ENCODE measurements around the gene BIRC6. TPM values are rescaled to one million over a fixed set of nuclear protein-coding genes. Genes with fewer than 3 reads are reported as not detected.
"Not testable (repeated sequence)": the region's sequence is repeated elsewhere in the genome, so short reads cannot be mapped to it uniquely, and the experiment has no call there.

The BIRC6 gene
- total RNA-seq, 2 donors from 2014 or later: 102 to 126 TPM

DNA sequence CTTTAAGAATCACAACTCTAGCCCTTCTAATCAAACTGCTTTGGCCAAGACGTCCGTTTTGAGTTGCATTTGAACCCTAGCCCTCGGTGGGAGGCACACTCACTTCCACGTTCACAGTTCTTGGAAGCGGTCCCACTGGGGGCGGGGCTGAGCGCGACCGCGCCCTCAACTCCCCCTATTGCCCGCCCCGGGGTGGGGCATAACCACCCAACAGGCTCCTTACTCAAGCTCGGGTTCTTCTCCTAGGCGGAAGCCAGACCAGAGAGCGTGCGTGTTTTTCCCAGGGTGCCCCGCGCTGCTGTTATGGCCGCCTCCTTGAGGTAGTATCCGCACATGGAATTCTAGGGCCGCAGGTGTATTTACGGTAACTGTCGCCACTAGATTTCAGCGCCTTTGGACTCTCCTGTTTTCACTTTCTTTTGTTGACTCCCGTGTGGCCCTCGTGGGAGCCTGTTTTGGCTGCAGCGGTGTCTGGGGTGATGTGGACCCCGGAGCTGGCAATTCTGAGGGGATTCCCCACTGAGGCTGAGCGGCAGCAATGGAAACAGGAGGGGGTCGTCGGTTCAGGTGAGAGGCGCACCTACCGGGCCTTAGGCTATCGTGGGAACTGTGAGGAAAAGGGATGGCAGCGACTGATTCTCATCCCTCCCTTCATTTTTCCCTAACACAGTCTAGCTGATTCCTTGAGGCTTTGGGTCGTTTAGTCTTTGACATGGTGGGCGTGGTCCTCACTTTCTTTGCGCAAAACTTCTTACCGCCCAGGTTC is 271.2 kb downstream of the BIRC6 start, which contains the start of gene TTC27:
Gene TTC27, plus strand, starts transcription at position 237 of the 766 bp plus-strand sequence. Its CDS starts 243 bp downstream, at position 480.
- DNase-seq (peak; percentile 95 to 97), ATAC-seq (peak; percentile 99)
- intact Hi-C loops (cut with DNase I, micrococcal nuclease): no loop called here

DNA sequence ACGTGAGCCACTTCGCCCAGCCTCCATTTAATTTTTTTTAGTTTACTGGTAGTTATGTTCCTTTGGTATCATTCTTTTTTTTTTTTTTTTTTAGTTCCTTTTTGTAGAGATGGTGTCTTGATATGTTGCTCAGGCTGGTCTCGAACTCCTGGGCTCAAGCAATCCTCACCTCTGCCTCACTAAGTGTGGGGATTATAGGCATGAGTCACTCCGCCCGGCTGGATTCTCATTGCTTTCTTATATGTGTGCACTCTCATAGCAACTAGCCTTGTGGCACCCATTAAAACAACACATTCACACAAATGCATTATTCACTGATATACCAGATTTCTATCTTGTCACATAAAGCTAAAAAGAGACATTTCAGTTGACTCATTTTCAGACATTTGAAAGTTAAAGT is 275.3 kb downstream of the BIRC6 start:
- intact Hi-C loops (cut with DNase I, micrococcal nuclease): no loop called here
- DNase-seq (no peak), ATAC-seq (no peak)

DNA sequence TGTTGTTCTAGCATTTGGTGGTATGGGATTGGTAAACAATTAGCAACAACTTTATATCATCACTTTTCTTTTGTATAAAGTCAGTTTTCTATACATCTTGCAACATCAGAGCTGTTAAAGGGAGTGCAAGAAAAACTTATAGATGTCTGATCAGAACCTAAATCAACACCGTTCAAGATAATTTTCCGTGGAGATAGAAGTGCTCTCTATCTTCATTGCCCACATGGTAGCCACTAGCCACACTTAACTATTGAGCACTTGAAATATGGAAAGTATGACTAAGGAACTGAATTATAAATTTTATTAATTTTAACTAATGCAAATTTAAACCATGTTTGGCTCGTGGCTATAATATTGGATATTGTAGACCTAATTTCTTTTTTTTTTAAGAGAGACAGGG is 276.2 kb downstream of the BIRC6 start:
- ATAC-seq: no peak

DNA sequence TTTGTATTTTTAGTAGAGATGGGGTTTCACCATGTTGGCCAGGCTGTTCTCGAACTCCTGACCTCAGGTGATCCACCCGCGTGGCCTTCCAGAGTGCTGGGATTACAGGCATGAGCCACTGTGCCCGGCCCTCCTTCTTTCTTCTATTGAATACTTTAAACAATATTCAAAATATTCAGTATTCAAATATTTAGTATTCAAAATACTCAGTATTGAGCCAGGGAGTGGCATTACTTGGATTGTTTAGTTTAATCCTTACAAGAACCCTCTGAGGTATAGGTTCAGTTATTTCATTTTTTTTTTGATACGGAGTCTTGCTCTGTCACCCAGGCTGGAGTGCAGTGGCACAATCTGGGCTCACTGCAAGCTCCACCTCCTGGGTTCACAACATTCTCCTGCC is 281.7 kb downstream of the BIRC6 start:
- DNase-seq; intact Hi-C loops (cut with DNase I, micrococcal nuclease); ATAC-seq: not testable (repeated sequence)

More for the DNA sequence above, 276.2 kb downstream of the BIRC6 start:
- no peak for DNase-seq
- intact Hi-C loops (cut with DNase I, micrococcal nuclease): no loop called here

DNA sequence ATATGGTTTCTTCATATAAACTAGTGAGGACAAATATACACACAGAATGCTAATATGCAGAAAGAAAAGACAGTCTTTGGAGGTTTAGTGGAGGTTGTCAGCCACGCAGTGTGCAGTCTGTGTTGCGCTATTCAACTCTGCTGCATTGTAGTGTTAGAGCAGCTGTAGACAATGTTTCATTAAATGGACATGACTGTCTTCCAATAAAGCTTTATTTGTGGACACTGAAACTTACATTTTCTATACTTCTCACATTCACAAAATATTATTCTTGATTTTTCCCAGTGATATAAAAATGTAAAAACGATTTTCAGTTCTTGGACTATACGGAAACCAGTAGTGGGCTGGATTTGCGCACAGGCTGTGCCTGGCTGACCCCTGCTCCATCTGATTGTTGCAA is 284.4 kb downstream of the BIRC6 start:
- DNase-seq: no peak
- ATAC-seq: no peak
- intact Hi-C loops (cut with DNase I, micrococcal nuclease): no loop called here

DNA sequence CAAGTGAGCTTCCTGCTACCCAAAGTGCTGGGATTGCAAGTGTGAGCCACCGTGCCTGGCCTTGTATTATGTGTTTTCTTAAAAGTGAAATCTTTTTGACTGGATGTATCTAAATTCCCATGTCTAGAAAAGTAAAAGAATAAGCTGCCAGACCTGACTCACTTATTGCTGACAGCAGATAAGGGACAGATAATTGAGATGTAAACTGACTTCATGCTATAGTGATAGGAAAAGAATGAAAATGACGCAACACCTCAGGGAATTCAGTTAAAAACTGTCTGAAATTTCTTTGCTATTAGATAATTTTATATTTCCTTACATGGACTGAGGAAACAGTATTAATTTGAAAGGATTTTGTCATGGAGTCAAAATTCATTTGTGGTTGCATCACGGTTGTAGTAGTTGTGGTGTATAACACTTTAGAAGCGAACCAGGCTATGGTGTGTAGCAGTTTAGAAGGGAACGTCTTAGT is 290.4 kb downstream of the BIRC6 start:
- DNase-seq (no peak), ATAC-seq (no peak)
- intact Hi-C loops (cut with DNase I, micrococcal nuclease): no loop called here

DNA sequence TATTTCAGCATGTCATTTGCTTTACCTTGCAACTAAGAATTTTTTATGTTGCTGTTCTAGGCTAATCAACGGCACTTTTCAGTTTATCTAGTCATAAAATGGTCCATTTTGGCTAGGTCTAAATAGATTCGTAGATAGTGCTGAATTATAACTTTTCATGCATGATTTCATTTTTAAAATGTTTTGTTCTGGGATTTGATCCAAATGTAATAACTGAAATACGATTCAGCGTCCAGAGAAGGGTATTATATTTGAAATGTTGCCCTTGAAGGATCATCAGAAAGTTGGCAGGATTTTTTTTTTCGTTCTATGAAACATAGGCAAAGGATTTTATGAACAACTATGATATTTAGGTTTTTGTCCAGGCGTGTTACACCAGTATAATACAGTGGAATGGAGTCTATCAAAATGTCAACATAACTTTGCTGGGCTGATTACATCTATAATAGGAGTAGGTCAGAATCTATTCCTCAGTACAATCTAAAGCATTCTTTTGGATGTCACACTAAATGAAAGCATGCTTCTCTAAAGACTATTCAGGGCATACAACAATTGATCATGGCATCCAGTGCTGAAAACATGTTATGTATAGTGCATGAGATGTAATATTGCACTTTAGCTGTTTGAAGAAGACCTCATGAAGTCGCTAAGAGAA is 295.9 kb downstream of the BIRC6 start:
- intact Hi-C loops (cut with DNase I, micrococcal nuclease): no loop called here
- DNase-seq (no peak), ATAC-seq (no peak)

DNA sequence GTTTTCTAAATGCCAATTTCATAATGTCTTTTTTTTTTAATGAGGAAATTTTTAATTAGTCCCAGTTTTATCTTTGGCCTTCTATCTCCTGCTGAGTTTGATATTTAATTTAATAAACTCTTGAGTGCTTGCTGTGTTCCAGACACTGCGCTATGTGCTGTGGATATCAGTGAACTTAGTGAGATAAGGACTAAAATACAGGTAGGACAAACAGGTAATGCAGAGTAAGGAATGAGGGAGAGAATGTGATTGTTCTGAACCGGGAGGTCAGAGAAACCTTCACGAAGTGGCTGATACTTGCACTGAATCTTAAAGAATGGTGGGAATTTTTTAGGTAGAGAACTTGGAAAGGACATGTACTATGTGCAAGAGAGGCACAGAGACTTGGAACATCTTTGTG is 299.2 kb downstream of the BIRC6 start:
- intact Hi-C loops (cut with DNase I, micrococcal nuclease): no loop called here
- no peak for DNase-seq
- no peak for ATAC-seq

DNA sequence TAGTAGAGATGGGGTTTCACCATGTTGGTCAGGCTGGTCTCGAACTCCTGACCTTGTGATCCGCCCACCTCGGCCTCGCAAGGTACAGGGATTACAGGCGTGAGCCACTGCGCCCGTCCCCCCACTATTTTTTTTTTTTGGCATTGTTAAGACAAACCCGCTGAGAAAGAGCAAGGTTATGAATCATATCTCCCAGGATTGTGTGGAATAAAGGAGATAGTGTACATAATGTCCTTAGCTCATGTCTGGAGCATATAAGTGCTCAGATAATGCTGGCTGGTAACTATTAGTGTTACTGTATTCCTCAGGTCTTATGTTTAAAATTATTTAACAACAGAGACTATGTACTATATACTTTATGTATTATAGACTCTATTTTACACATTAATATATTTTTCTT is 307.0 kb downstream of the BIRC6 start:
- intact Hi-C loops (cut with DNase I, micrococcal nuclease): no loop called here
- DNase-seq: no peak
- no peak for ATAC-seq

DNA sequence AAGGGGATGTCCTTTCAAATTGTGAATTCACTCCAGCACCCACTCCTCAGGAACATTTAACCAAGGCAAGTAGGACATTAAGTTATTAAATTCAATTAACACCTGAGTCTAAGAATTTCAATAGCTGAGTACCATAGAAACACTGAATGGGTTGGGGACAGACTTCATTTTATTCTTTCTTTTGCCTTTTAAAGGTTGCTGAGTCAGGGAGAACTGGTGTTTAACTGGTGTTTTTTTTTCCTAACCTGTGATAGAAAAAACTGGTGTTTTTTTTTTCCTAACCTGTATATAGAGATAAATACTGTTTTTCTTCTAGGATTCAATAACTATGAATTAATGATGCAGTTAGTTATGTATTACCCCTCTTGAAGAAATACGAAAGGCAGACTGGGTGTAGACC is 309.9 kb downstream of the BIRC6 start:
- intact Hi-C loops (cut with DNase I, micrococcal nuclease): no loop called here
- DNase-seq (no peak), ATAC-seq (no peak)

DNA sequence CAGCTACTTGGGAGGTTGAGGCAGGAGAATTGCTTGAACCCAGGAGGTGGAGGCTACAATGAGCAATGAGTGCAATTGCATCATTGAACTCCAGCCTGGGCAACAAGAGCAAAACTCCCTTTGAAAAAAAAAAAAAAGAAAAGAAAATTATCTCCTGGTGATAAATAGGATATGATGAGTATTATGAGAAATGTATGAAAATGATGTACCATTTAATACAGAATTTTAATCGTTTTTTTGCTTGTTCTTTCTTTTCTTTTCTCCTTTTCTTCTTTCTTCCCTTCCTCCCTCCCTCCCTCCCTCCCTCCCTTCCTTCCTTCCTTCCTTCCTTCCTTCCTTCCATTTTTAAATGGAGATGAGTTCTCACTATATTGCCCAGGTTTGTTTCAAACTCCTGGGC is 311.4 kb downstream of the BIRC6 start:
- DNase-seq: no peak

More for the DNA sequence above, 311.4 kb downstream of the BIRC6 start:
- intact Hi-C loops (cut with DNase I, micrococcal nuclease): no loop called here
- no peak for ATAC-seq

Small RNA genes within 50 kb of the gene (microRNA-seq; reads per million reads assigned to microRNA genes)
- gene MIR4765: 0 reads per million in 2 donors
- 0 reads per million in 2 donors for gene MIR558

Other genes with a start within 250 kb of the BIRC6 start
- gene SLC30A6, start 191.2 kb upstream of the BIRC6 start, total RNA-seq: 10 to 100 TPM; 18.4 to 20.8 TPM
- gene NLRC4, start 92.1 kb upstream of the BIRC6 start, total RNA-seq: under 1 TPM; 0.79 to 0.84 TPM
- gene YIPF4, start 79.1 kb upstream of the BIRC6 start, total RNA-seq: 10 to 100 TPM; 51.6 to 63.5 TPM

Measured in left colon (tissue), 2 donors.